Suppressor macrophage (primary cell): ENCODE measurements around the gene ENDOV.
A peak's percentile ranks its signal among the peaks of the same experiment; 100 is the strongest.

Experiments
- DNase-seq, 4 experiments: peaks; one replicate each; pipeline ENCODE4 v3.0.0-alpha.2; 2020 to 2022

The ENDOV gene

GRCh38 chr17:80416260-80416939, 1.4 kb downstream of the ENDOV start:
- DNase-seq = no peak

- no peak for DNase-seq
These were observed 1.9 kb downstream of the ENDOV start for GRCh38 chr17:80416940-80417293.

- DNase-seq = no peak
These were observed 3.6 kb downstream of the ENDOV start for GRCh38 chr17:80418589-80418988.

GRCh38 chr17:80419255-80419654, 4.3 kb downstream of the ENDOV start:
- no peak for DNase-seq

GRCh38 chr17:80421381-80422090, 6.6 kb downstream of the ENDOV start:
- DNase-seq = no peak

- no peak for DNase-seq
These were observed 7.3 kb downstream of the ENDOV start for GRCh38 chr17:80422276-80422675.

GRCh38 chr17:80422981-80423380, 8.0 kb downstream of the ENDOV start:
- DNase-seq = peak; percentile 32 to 65 (median 55)

GRCh38 chr17:80423536-80424225, 8.7 kb downstream of the ENDOV start:
- no peak for DNase-seq

- DNase-seq = no peak
These were observed 9.3 kb downstream of the ENDOV start for GRCh38 chr17:80424261-80424660.

- no peak for DNase-seq
These were observed 10.2 kb downstream of the ENDOV start for GRCh38 chr17:80424878-80425765.

- no peak for DNase-seq
These were observed 11.0 kb downstream of the ENDOV start for GRCh38 chr17:80425835-80426426.

- peak; percentile 71 to 86 (median 84) for DNase-seq
These were observed 11.8 kb downstream of the ENDOV start for GRCh38 chr17:80426671-80427326.

- DNase-seq = no peak
These were observed 12.7 kb downstream of the ENDOV start for GRCh38 chr17:80427366-80428282.

GRCh38 chr17:80428363-80428762, 13.4 kb downstream of the ENDOV start:
- DNase-seq = no peak

- DNase-seq = no peak
These were observed 13.8 kb downstream of the ENDOV start for GRCh38 chr17:80428796-80429195.

GRCh38 chr17:80429356-80430275, 14.6 kb downstream of the ENDOV start:
- no peak for DNase-seq

- DNase-seq = no peak
These were observed 15.7 kb downstream of the ENDOV start for GRCh38 chr17:80430446-80431245.
